RWPE2 (cell line): ENCODE data around the gene NEAT1.
A peak's percentile ranks its signal among the peaks of the same experiment; 100 is the strongest.

Experiments
- ATAC-seq: fragments of 200-7000 bp; cut with Tn5 transposase; 3 replicates; pipeline ENCODE4 v1.9.1; 2021; ENCODE audit warnings: low read depth
- DNase-seq: peaks from one replicate; pipeline ENCODE4 v3.0.0-alpha.2; 2020; ENCODE audit warnings: low spot score
- H3K27ac ChIP-seq: fragments of 450-650 bp; 2 replicates; pipeline ENCODE4 v1.5.1; 2017; ENCODE audit warnings: mild to moderate bottlenecking; ENCODE audit not compliant: poor library complexity, severe bottlenecking
- H3K27me3 ChIP-seq: fragments of 250-450 bp; sonication (Bioruptor Pico); 2 replicates; pipeline ENCODE4 v1.5.1; 2021; ENCODE audit warnings: mild to moderate bottlenecking, moderate library complexity; ENCODE audit not compliant: insufficient read depth, poor library complexity, severe bottlenecking
- H3K36me3 ChIP-seq: fragments of 250-450 bp; sonication (Bioruptor Pico); 2 replicates; pipeline ENCODE4 v1.5.1; 2020; ENCODE audit warnings: low read depth, mild to moderate bottlenecking, moderate library complexity
- H3K4me1 ChIP-seq: fragments of 250-450 bp; sonication (Bioruptor Pico); 2 replicates; pipeline ENCODE4 v1.5.1; 2021; ENCODE audit warnings: mild to moderate bottlenecking, moderate library complexity; ENCODE audit not compliant: insufficient read depth, poor library complexity, severe bottlenecking
- H3K4me3 ChIP-seq: fragments of 250-450 bp; sonication (Bioruptor Pico); 2 replicates; pipeline ENCODE4 v1.5.1; 2021; ENCODE audit warnings: mild to moderate bottlenecking, moderate library complexity; ENCODE audit not compliant: severe bottlenecking
- H3K9me3 ChIP-seq: fragments of 250-450 bp; sonication (Bioruptor Pico); 2 replicates; pipeline ENCODE4 v1.5.1; 2021; ENCODE audit warnings: mild to moderate bottlenecking, moderate library complexity; ENCODE audit not compliant: severe bottlenecking
- TF ChIP-seq, protein P1 (sequence below): fragments of 450-650 bp; IDR thresholded peaks from one replicate; pipeline ENCODE4 v1.5.1; 2017; ENCODE audit warnings: mild to moderate bottlenecking, moderate library complexity; ENCODE audit not compliant: poor library complexity, severe bottlenecking

Gene NEAT1

DNA sequence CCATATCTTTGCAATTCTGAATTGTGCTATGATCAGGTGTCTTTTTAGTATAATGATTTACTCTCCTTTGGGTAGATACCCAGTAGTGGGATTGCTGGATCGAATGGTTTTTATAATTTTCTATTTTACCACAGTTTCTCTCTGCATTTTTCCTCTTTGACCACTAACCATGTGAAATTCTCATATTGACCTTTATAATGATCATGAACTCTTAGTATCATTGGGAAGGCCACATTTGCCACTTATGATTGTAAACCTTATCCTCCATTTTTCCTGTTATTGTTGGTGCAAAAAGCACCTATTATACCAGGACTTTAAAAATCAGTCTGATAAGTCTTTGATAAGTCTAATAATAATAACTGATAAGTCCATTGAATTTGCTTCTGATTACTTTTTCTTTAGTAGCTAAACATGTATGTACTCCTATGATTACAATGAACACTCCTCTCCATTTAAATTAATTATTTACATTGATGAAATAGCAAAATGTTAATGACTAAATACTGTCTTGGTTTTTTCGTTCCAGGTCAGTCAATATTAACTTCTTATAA, 9.6 kb downstream of the NEAT1 start:
- peaks cover 100% of the 10 kb centered on the region for H3K36me3 ChIP-seq
- H3K27me3 ChIP-seq: no peaks in the 10 kb centered on the region
- H3K9me3 ChIP-seq: no peaks in the 10 kb centered on the region
- DNase-seq: no peak
- TF ChIP-seq, protein P1, sequence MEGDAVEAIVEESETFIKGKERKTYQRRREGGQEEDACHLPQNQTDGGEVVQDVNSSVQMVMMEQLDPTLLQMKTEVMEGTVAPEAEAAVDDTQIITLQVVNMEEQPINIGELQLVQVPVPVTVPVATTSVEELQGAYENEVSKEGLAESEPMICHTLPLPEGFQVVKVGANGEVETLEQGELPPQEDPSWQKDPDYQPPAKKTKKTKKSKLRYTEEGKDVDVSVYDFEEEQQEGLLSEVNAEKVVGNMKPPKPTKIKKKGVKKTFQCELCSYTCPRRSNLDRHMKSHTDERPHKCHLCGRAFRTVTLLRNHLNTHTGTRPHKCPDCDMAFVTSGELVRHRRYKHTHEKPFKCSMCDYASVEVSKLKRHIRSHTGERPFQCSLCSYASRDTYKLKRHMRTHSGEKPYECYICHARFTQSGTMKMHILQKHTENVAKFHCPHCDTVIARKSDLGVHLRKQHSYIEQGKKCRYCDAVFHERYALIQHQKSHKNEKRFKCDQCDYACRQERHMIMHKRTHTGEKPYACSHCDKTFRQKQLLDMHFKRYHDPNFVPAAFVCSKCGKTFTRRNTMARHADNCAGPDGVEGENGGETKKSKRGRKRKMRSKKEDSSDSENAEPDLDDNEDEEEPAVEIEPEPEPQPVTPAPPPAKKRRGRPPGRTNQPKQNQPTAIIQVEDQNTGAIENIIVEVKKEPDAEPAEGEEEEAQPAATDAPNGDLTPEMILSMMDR: no peak
- H3K27ac ChIP-seq: peak overlapping the region; percentile 97
- no peak for ATAC-seq
- peaks cover 27% of the 10 kb centered on the region for H3K4me1 ChIP-seq
- H3K4me3 ChIP-seq: no peak overlapping the region

DNA sequence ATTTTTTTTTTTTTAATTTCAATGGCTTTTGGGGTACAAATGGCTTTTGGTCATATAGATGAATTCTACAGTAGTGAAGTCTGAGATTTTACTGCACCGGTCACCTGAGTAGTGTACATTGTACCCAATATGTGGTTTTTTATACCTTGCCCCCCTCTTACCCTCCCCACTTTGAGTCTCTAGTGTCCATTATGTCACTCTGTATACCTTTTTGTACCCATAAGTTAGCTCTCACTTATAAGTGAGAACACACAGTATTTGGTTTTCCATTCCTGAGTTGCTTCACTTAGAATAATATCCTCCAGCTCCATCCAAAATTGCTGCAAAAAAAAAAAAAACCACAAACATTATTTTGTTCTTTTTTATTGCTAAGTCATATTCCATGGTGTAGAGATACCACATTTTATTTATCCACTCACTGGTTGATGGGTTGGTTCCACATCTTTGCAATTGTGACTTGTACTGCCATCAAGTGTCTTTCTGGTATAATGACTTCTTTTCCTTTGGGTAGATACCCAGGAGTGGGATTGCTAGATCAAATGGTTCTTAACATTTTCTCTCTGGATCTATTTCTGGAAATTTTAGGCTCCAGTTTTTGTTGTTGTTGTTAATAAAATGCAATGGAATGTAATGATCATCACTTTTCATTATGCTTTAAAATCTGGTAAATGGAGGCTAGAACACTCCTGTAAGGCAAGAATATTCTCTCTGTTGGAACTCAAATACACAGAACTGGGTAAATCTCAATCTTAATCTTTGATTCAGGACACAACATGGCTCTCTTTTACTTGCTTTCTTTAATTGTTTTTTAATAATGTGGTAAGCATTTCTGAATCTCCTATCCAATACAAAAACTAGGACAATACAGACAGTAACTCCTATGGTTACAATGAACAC, 10.3 kb downstream of the NEAT1 start:
- Histone ChIP-seq H3K9me3 (no peaks in the 10 kb centered on the region), H3K36me3 (peaks cover 100% of the 10 kb centered on the region), H3K27ac (peak overlapping the region; percentile 97), H3K4me1 (peaks cover 27% of the 10 kb centered on the region), H3K4me3 (no peak overlapping the region), H3K27me3 (no peaks in the 10 kb centered on the region)
- no peak for DNase-seq
- ATAC-seq: no peak
- TF ChIP-seq, protein P1: peak; percentile 41

DNA sequence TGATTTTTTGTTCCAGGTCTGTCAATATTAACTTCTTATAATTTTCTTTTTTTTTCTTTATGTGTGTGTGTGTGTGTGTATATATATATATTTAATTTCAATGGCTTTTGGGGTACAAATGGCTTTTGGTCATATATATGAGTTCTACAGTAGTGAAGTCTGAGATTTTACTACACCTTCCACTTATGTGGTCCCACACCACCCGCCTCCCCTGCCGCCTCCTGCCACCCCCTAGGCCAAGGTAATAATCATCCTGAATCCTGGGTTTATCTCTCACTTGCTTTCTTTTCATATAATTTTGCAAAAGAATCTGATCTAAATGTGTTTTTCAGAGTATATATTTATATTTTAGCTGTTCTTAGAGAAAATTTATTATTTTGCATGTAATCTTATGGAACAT, 11.1 kb downstream of the NEAT1 start:
- Histone ChIP-seq H3K27ac (peak overlapping the region; percentile 97), H3K4me3 (no peak overlapping the region), H3K4me1 (peaks cover 23% of the 10 kb centered on the region), H3K9me3 (no peaks in the 10 kb centered on the region), H3K36me3 (peaks cover 100% of the 10 kb centered on the region), H3K27me3 (no peaks in the 10 kb centered on the region)
- ATAC-seq (no peak), DNase-seq (no peak)
- TF ChIP-seq, protein P1: no peak

GRCh38 chr11:65434057-65434666, 11.6 kb downstream of the NEAT1 start:
- Histone ChIP-seq H3K9me3 (no peaks in the 10 kb centered on the region), H3K4me1 (peaks cover 18% of the 10 kb centered on the region), H3K36me3 (peaks cover 100% of the 10 kb centered on the region), H3K27ac (peak overlapping the region; percentile 97), H3K27me3 (no peaks in the 10 kb centered on the region), H3K4me3 (no peak overlapping the region)
- TF ChIP-seq, protein P1: no peak
- DNase-seq (no peak), ATAC-seq (no peak)
